OCI-LY3 (cell line): ENCODE data around the gene PSENEN.

Source experiments
- H2AFZ ChIP-seq: fragments of 200-600, 300-600 bp; shearing (Covaris generic); 2 replicates; pipeline ENCODE4 v1.6.0; 2014; ENCODE audit warnings: antibody characterized with exemption, low read depth, low read length
- H3K27ac ChIP-seq: fragments of 200-600, 300-600 bp; sonication (generic); 2 replicates; pipeline ENCODE4 v1.5.1; 2014; ENCODE audit warnings: mild to moderate bottlenecking, low read length, moderate library complexity, mixed read lengths
- H3K27me3 ChIP-seq: fragments of 200-600, 300-600 bp; sonication (generic); 2 replicates; pipeline ENCODE4 v1.6.1; 2014; ENCODE audit warnings: low read depth, low read length, mixed read lengths
- H3K36me3 ChIP-seq: fragments of 200-600, 300-600 bp; sonication (generic); replicated peaks from 2 replicates; pipeline ENCODE3; 2014; ENCODE audit warnings: low read depth, low read length, mixed read lengths
- H3K4me1 ChIP-seq: fragments of 300-600, 200-600 bp; sonication (generic); 2 replicates; pipeline ENCODE4 v1.6.1; 2014; ENCODE audit warnings: low read length, mixed read lengths
- H3K4me2 ChIP-seq: fragments of 200-600, 300-600 bp; sonication (generic); 2 replicates; pipeline ENCODE4 v1.6.1; 2014; ENCODE audit warnings: low read length, mixed read lengths
- H3K4me3 ChIP-seq: fragments of 300-600, 200-600 bp; sonication (generic); 2 replicates; pipeline ENCODE4 v1.5.1; 2014; ENCODE audit warnings: antibody characterized with exemption, mild to moderate bottlenecking, low read length, moderate library complexity
- H3K79me2 ChIP-seq: fragments of 300-600, 200-600 bp; shearing (Covaris generic); 2 replicates; pipeline ENCODE4 v1.6.1; 2014; ENCODE audit warnings: mild to moderate bottlenecking, low read length, mixed read lengths
- H3K9ac ChIP-seq: fragments of 300-600, 200-600 bp; shearing (Covaris generic); 2 replicates; pipeline ENCODE4 v1.6.0; 2014; ENCODE audit warnings: mild to moderate bottlenecking, low read length, moderate library complexity
- H3K9me3 ChIP-seq: fragments of 200-600, 300-600 bp; shearing (Covaris generic); 2 replicates; pipeline ENCODE4 v1.6.1; 2014; ENCODE audit warnings: low read length, mixed read lengths; ENCODE audit not compliant: insufficient read depth
- H4K20me1 ChIP-seq: fragments of 200-600, 300-600 bp; sonication (generic); 2 replicates; pipeline ENCODE4 v1.6.1; 2016; ENCODE audit warnings: low read length, mixed read lengths; ENCODE audit not compliant: insufficient read depth
- EZH2phosphoT487 ChIP-seq: fragments of 200-600 bp; shearing (Covaris generic); IDR thresholded peaks from 2 replicates; pipeline ENCODE4 v1.6.1; 2018; ENCODE audit warnings: antibody characterized with exemption, mixed run types, low read depth
- TF ChIP-seq, protein P1 (sequence below): fragments of 200-600, 300-600 bp; sonication (generic); IDR thresholded peaks from 2 replicates; pipeline ENCODE4 v1.5.1; 2014; ENCODE audit warnings: antibody characterized with exemption, low read length, low read depth

PSENEN gene

DNA sequence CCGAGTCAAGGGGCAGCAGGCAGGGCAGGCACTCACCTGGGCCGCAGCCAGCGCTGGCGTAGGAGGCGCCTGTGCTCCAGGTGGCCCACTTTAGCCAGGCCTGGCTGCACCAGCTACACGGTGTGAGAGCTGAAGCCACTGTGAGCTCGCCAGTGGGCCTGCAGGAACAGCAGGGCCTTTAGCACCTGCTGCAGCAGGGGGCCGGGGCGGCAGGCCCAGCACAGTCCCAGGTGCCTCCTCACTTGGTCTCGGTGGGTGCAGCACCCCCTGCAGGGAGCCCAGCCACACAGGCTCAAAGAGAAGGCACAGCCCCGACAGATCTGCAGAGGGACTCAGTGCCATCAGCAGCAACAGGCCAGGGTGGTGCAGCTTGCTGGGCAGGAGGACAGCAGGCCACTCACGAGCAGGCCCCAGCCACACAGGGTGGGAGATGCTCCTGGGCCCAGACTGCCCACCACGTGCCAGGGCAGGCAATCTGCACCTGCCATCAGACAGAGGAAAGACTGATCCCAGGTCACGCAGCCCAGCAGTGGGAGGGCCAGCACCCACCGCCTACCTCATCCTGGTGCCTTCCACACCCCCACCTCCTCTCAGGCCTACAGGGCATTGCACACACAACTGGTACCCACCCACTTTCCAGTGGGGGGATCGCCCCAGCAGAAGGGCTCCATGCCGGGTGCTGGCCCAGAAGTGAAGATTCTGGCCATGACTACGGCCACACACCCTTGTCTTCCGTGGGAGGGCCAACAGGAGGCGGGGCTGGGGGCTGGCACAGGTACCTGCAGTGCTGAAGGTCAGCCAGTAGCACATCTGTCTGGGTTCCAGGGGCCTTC is 45.7 kb downstream of the PSENEN start:
- Histone ChIP-seq H3K79me2 (no peaks in the 10 kb centered on the region), H3K4me3 (no peak overlapping the region), H3K4me2 (no peak overlapping the region), H3K27me3 (no peaks in the 10 kb centered on the region; the same call in 1 of the 2 replicates), H3K36me3 (no peaks in the 10 kb centered on the region), H3K27ac (no peak overlapping the region), H3K9ac (no peak overlapping the region), H3K4me1 (no peaks in the 10 kb centered on the region; the same call in 1 of the 2 replicates), H4K20me1 (no peaks in the 10 kb centered on the region), H2AFZ (no peak overlapping the region), H3K9me3 (no peaks in the 10 kb centered on the region)
- TF ChIP-seq EZH2phosphoT487 = no peak
- TF ChIP-seq, protein P1, sequence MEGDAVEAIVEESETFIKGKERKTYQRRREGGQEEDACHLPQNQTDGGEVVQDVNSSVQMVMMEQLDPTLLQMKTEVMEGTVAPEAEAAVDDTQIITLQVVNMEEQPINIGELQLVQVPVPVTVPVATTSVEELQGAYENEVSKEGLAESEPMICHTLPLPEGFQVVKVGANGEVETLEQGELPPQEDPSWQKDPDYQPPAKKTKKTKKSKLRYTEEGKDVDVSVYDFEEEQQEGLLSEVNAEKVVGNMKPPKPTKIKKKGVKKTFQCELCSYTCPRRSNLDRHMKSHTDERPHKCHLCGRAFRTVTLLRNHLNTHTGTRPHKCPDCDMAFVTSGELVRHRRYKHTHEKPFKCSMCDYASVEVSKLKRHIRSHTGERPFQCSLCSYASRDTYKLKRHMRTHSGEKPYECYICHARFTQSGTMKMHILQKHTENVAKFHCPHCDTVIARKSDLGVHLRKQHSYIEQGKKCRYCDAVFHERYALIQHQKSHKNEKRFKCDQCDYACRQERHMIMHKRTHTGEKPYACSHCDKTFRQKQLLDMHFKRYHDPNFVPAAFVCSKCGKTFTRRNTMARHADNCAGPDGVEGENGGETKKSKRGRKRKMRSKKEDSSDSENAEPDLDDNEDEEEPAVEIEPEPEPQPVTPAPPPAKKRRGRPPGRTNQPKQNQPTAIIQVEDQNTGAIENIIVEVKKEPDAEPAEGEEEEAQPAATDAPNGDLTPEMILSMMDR = peak; percentile 44

DNA sequence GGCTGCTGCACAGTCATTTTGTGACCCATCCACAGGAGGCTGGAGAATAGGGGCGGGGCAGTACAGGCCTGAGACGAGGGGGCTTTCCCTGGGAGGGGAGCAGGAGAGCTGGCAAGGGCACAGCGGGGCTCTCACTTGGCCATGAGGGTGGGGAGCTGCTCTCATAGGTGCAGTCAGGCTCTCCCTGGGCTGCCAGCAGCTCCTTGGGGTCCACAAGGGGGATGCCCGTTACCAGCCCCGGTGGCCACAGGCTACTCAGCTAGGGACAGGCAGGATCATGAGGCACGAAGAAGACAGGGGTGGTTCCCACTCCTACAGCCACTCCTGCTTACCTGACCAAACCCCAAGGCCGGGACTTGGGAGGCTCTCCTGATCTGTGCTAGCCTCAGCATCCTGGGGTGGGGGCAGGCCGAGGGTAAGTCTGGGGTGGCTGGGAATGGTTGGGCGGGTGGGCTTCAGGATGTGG is 46.4 kb downstream of the PSENEN start:
- no peak overlapping the region for H3K9ac ChIP-seq
- H3K79me2 ChIP-seq = no peaks in the 10 kb centered on the region
- no peaks in the 10 kb centered on the region for H3K9me3 ChIP-seq
- no peak overlapping the region for H2AFZ ChIP-seq
- no peaks in the 10 kb centered on the region; the same call in 1 of the 2 replicates for H3K4me1 ChIP-seq
- no peak overlapping the region for H3K27ac ChIP-seq
- H3K4me2 ChIP-seq = no peak overlapping the region
- H4K20me1 ChIP-seq = no peaks in the 10 kb centered on the region
- no peak overlapping the region for H3K4me3 ChIP-seq
- H3K27me3 ChIP-seq = no peaks in the 10 kb centered on the region; the same call in 1 of the 2 replicates
- no peaks in the 10 kb centered on the region for H3K36me3 ChIP-seq
- no peak for TF ChIP-seq EZH2phosphoT487

DNA sequence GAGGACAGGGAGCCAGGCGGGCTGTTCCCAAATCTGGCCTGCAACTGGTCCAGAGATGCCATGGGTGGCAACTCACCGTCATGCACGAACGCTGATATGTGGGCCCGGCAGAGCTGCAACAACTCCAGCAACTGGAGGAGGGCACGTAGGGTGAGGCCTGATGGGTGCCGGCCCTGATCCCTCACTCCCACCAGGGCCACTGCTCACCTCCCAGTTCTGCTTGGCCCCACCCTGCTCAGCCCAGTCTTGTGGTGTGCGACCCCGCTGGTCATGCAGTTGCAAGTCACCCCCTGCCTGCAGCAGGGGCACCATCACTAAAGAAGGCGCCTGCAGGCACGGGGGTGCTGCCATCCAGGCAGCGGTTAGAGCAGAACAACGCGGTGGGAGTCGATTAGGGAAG is 46.9 kb downstream of the PSENEN start:
- TF ChIP-seq, protein P1 = no peak
- TF ChIP-seq EZH2phosphoT487 = no peak
- no peak overlapping the region for H3K4me2 ChIP-seq

DNA sequence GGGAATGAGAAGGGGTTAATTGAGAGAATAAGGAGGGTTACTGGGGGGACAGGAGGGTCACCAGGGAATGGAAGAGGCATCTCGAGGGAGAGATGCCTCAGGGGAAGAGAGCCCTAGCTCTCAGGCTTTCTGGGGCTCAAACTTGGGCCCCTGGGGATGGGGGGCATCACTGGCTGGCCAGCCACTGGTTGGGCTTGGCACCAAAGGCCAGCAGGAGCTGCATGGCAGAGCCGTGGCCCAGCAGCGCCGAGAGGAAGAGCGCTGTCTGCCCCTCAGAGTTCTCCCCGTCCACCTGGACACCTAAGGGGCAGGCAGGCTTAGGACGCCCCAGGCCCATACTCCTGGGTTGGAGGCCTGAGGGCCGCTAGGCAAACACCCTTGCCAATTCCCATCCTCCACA is 47.4 kb downstream of the PSENEN start:
- no peak overlapping the region for H2AFZ ChIP-seq
- no peak overlapping the region for H3K9ac ChIP-seq
- H3K4me3 ChIP-seq = no peak overlapping the region
- H3K36me3 ChIP-seq = no peaks in the 10 kb centered on the region
- H4K20me1 ChIP-seq = no peaks in the 10 kb centered on the region
- TF ChIP-seq, protein P1 = no peak
- no peak for TF ChIP-seq EZH2phosphoT487
- no peaks in the 10 kb centered on the region for H3K9me3 ChIP-seq
- H3K27me3 ChIP-seq = no peaks in the 10 kb centered on the region; the same call in 1 of the 2 replicates
- no peaks in the 10 kb centered on the region for H3K79me2 ChIP-seq
- H3K4me2 ChIP-seq = no peak overlapping the region
- no peaks in the 10 kb centered on the region; the same call in 1 of the 2 replicates for H3K4me1 ChIP-seq
- H3K27ac ChIP-seq = no peak overlapping the region

More for the DNA sequence above, 46.9 kb downstream of the PSENEN start:
- Histone ChIP-seq H3K9me3 (no peaks in the 10 kb centered on the region), H3K27ac (no peak overlapping the region), H3K27me3 (no peaks in the 10 kb centered on the region; the same call in 1 of the 2 replicates), H4K20me1 (no peaks in the 10 kb centered on the region), H3K4me1 (no peaks in the 10 kb centered on the region; the same call in 1 of the 2 replicates), H2AFZ (no peak overlapping the region), H3K36me3 (no peaks in the 10 kb centered on the region), H3K79me2 (no peaks in the 10 kb centered on the region), H3K9ac (no peak overlapping the region), H3K4me3 (no peak overlapping the region)
